ENCODE measurements around the gene GSTO1. TPM values are rescaled to one million over a fixed set of nuclear protein-coding genes. Genes with fewer than 3 reads are reported as not detected.

The GSTO1 gene
- 72.6 and 86.4 TPM in 2 replicates for total RNA-seq (2014; rRNA removed; shearing (Covaris generic); ENCODE audit: low replicate concordance)

- Histone ChIP-seq H3K4me2 (ENCODE audit: low read depth, low read length, poor library complexity, severe bottlenecking) (peak within 1 kb of the TSS; percentile 95), H3K9ac (ENCODE audit: low read length) (peak within 1 kb of the TSS; percentile 96), H3K79me2 (ENCODE audit: low read length) (peaks cover 49% of the 10 kb centered on the region), H3K9me2 (replicated peaks; ENCODE audit: insufficient read depth, low read length) (no peaks in the 10 kb centered on the region), H2AFZ (ENCODE audit: low read length) (peak within 1 kb of the TSS; percentile 90), H3K9me3 (ENCODE audit: low read length) (no peaks in the 10 kb centered on the region), H3K36me3 (ENCODE audit: insufficient read depth, low read length) (peaks cover 12% of the 10 kb centered on the region; the same call in 1 of the 2 replicates), H3K4me1 (ENCODE audit: low read length) (peaks cover 23% of the 10 kb centered on the region), H4K20me1 (ENCODE audit: insufficient read depth, low read depth, low read length) (no peaks in the 10 kb centered on the region; the same call in 1 of the 2 replicates), H3K4me3 (ENCODE audit: low read length) (peak within 1 kb of the TSS; percentile 88), H3K27ac (ENCODE audit: low read length) (peak within 1 kb of the TSS; percentile 25; the same call in 1 of the 2 replicates), H3K27me3 (ENCODE audit: low read length) (no peaks in the 10 kb centered on the region)
- peak; percentile 86 for DNase-seq
Observed at GRCh38 chr10:104254493-104255310, at the start of gene GSTO1. Gene GSTO1, plus strand, starts transcription at chr10:104254892. Its CDS starts 37 bp downstream, at chr10:104254929.

DNA sequence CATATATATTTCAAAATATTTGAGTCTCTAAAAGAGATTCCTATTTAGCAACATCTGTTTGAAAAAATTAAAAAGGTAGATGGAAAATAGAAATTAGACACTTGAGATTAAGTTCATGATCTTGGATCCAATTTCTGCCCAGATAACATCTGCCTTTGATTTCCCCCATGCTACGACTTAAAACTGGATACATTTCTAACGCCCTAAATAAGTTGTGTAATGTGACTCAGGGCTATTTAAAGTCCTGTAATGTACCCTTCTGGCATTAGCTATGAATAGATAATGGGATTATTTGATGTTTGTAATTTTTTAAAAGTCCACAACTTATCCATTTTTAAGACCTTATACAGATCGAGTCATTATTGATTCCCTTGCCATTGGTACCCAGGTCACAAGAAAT lies 46.0 kb upstream of the GSTO1 start:
- DNase-seq = no peak
- Histone ChIP-seq H3K27ac (ENCODE audit: low read length) (no peak overlapping the region), H3K4me2 (ENCODE audit: low read depth, low read length, poor library complexity, severe bottlenecking) (no peak overlapping the region), H3K27me3 (ENCODE audit: low read length) (no peaks in the 10 kb centered on the region), H3K9ac (ENCODE audit: low read length) (no peak overlapping the region), H3K4me3 (ENCODE audit: low read length) (no peak overlapping the region), H3K4me1 (ENCODE audit: low read length) (peaks cover 6% of the 10 kb centered on the region; the same call in 1 of the 2 replicates), H2AFZ (ENCODE audit: low read length) (no peak overlapping the region), H3K79me2 (ENCODE audit: low read length) (no peaks in the 10 kb centered on the region), H3K36me3 (ENCODE audit: insufficient read depth, low read length) (no peaks in the 10 kb centered on the region), H4K20me1 (ENCODE audit: insufficient read depth, low read depth, low read length) (no peaks in the 10 kb centered on the region), H3K9me3 (ENCODE audit: low read length) (no peaks in the 10 kb centered on the region), H3K9me2 (replicated peaks; ENCODE audit: insufficient read depth, low read length) (no peaks in the 10 kb centered on the region)

- Histone ChIP-seq H3K4me1 (ENCODE audit: low read length) (peaks cover 6% of the 10 kb centered on the region; the same call in 1 of the 2 replicates), H3K4me3 (ENCODE audit: low read length) (no peak overlapping the region), H3K36me3 (ENCODE audit: insufficient read depth, low read length) (no peaks in the 10 kb centered on the region), H3K79me2 (ENCODE audit: low read length) (no peaks in the 10 kb centered on the region), H3K4me2 (ENCODE audit: low read depth, low read length, poor library complexity, severe bottlenecking) (no peak overlapping the region), H3K9me3 (ENCODE audit: low read length) (no peaks in the 10 kb centered on the region), H3K9ac (ENCODE audit: low read length) (no peak overlapping the region), H3K9me2 (replicated peaks; ENCODE audit: insufficient read depth, low read length) (no peaks in the 10 kb centered on the region), H3K27ac (ENCODE audit: low read length) (no peak overlapping the region), H2AFZ (ENCODE audit: low read length) (no peak overlapping the region), H4K20me1 (ENCODE audit: insufficient read depth, low read depth, low read length) (no peaks in the 10 kb centered on the region), H3K27me3 (ENCODE audit: low read length) (no peaks in the 10 kb centered on the region)
- peak; percentile 73 for DNase-seq
Observed at GRCh38 chr10:104209575-104210198, 45.0 kb upstream of the GSTO1 start.

- Histone ChIP-seq H3K9ac (ENCODE audit: low read length) (no peak overlapping the region), H3K4me2 (ENCODE audit: low read depth, low read length, poor library complexity, severe bottlenecking) (no peak overlapping the region), H3K4me3 (ENCODE audit: low read length) (no peak overlapping the region), H3K27ac (ENCODE audit: low read length) (no peak overlapping the region), H3K79me2 (ENCODE audit: low read length) (no peaks in the 10 kb centered on the region), H2AFZ (ENCODE audit: low read length) (no peak overlapping the region), H3K36me3 (ENCODE audit: insufficient read depth, low read length) (no peaks in the 10 kb centered on the region), H3K9me2 (replicated peaks; ENCODE audit: insufficient read depth, low read length) (no peaks in the 10 kb centered on the region), H3K27me3 (ENCODE audit: low read length) (no peaks in the 10 kb centered on the region), H4K20me1 (ENCODE audit: insufficient read depth, low read depth, low read length) (no peaks in the 10 kb centered on the region), H3K9me3 (ENCODE audit: low read length) (no peaks in the 10 kb centered on the region), H3K4me1 (ENCODE audit: low read length) (no peaks in the 10 kb centered on the region)
- DNase-seq = peak; percentile 9
Observed at GRCh38 chr10:104216631-104217030, 38.1 kb upstream of the GSTO1 start.

- Histone ChIP-seq H3K9me2 (replicated peaks; ENCODE audit: insufficient read depth, low read length) (no peaks in the 10 kb centered on the region), H3K4me2 (ENCODE audit: low read depth, low read length, poor library complexity, severe bottlenecking) (no peak overlapping the region), H3K36me3 (ENCODE audit: insufficient read depth, low read length) (no peaks in the 10 kb centered on the region), H3K4me1 (ENCODE audit: low read length) (no peaks in the 10 kb centered on the region), H3K9me3 (ENCODE audit: low read length) (no peaks in the 10 kb centered on the region), H3K27ac (ENCODE audit: low read length) (no peak overlapping the region), H2AFZ (ENCODE audit: low read length) (no peak overlapping the region), H3K79me2 (ENCODE audit: low read length) (no peaks in the 10 kb centered on the region), H3K27me3 (ENCODE audit: low read length) (no peaks in the 10 kb centered on the region), H3K9ac (ENCODE audit: low read length) (no peak overlapping the region), H3K4me3 (ENCODE audit: low read length) (no peak overlapping the region), H4K20me1 (ENCODE audit: insufficient read depth, low read depth, low read length) (no peaks in the 10 kb centered on the region)
- DNase-seq = peak; percentile 16
Observed at GRCh38 chr10:104218751-104219150, 35.9 kb upstream of the GSTO1 start.

- Histone ChIP-seq H3K36me3 (ENCODE audit: insufficient read depth, low read length) (no peaks in the 10 kb centered on the region), H3K27ac (ENCODE audit: low read length) (no peak overlapping the region), H3K4me1 (ENCODE audit: low read length) (no peaks in the 10 kb centered on the region), H3K9me3 (ENCODE audit: low read length) (no peaks in the 10 kb centered on the region), H3K79me2 (ENCODE audit: low read length) (no peaks in the 10 kb centered on the region), H3K9me2 (replicated peaks; ENCODE audit: insufficient read depth, low read length) (no peaks in the 10 kb centered on the region), H3K9ac (ENCODE audit: low read length) (no peak overlapping the region), H4K20me1 (ENCODE audit: insufficient read depth, low read depth, low read length) (no peaks in the 10 kb centered on the region), H3K4me3 (ENCODE audit: low read length) (no peak overlapping the region), H3K4me2 (ENCODE audit: low read depth, low read length, poor library complexity, severe bottlenecking) (no peak overlapping the region), H2AFZ (ENCODE audit: low read length) (no peak overlapping the region), H3K27me3 (ENCODE audit: low read length) (no peaks in the 10 kb centered on the region)
- peak; percentile 32 for DNase-seq
Observed at GRCh38 chr10:104220522-104220921, 34.2 kb upstream of the GSTO1 start.

- no peaks in the 10 kb centered on the region for H3K79me2 ChIP-seq (ENCODE audit: low read length)
- no peak overlapping the region for H3K4me3 ChIP-seq (ENCODE audit: low read length)
- no peaks in the 10 kb centered on the region for H3K36me3 ChIP-seq (ENCODE audit: insufficient read depth, low read length)
- no peak overlapping the region for H2AFZ ChIP-seq (ENCODE audit: low read length)
- no peaks in the 10 kb centered on the region for H4K20me1 ChIP-seq (ENCODE audit: insufficient read depth, low read depth, low read length)
- H3K27me3 ChIP-seq (ENCODE audit: low read length) = no peaks in the 10 kb centered on the region
- no peak overlapping the region for H3K27ac ChIP-seq (ENCODE audit: low read length)
- H3K9ac ChIP-seq (ENCODE audit: low read length) = no peak overlapping the region
- no peak for DNase-seq
- H3K4me2 ChIP-seq (ENCODE audit: low read depth, low read length, poor library complexity, severe bottlenecking) = no peak overlapping the region
- no peaks in the 10 kb centered on the region for H3K9me3 ChIP-seq (ENCODE audit: low read length)
- H3K9me2 ChIP-seq (replicated peaks; ENCODE audit: insufficient read depth, low read length) = no peaks in the 10 kb centered on the region
- no peaks in the 10 kb centered on the region for H3K4me1 ChIP-seq (ENCODE audit: low read length)
Observed at GRCh38 chr10:104223304-104223703, 31.4 kb upstream of the GSTO1 start.

GRCh38 chr10:104230490-104230889 lies 24.2 kb upstream of the GSTO1 start:
- H3K79me2 ChIP-seq (ENCODE audit: low read length) = no peaks in the 10 kb centered on the region

More at GRCh38 chr10:104230490-104230889, 24.2 kb upstream of the GSTO1 start:
- H3K4me3 ChIP-seq (ENCODE audit: low read length) = no peak overlapping the region
- H3K9me2 ChIP-seq (replicated peaks; ENCODE audit: insufficient read depth, low read length) = no peaks in the 10 kb centered on the region
- H3K36me3 ChIP-seq (ENCODE audit: insufficient read depth, low read length) = no peaks in the 10 kb centered on the region
- no peaks in the 10 kb centered on the region for H3K9me3 ChIP-seq (ENCODE audit: low read length)
- H2AFZ ChIP-seq (ENCODE audit: low read length) = no peak overlapping the region
- H4K20me1 ChIP-seq (ENCODE audit: insufficient read depth, low read depth, low read length) = no peaks in the 10 kb centered on the region
- no peak overlapping the region for H3K4me2 ChIP-seq (ENCODE audit: low read depth, low read length, poor library complexity, severe bottlenecking)
- no peak overlapping the region for H3K9ac ChIP-seq (ENCODE audit: low read length)
- DNase-seq = no peak
- no peaks in the 10 kb centered on the region for H3K27me3 ChIP-seq (ENCODE audit: low read length)
- no peak overlapping the region for H3K27ac ChIP-seq (ENCODE audit: low read length)
- H3K4me1 ChIP-seq (ENCODE audit: low read length) = no peaks in the 10 kb centered on the region

All from Karpas-422 (cell line).